Muscle layer of colon (tissue), 2 donors: ENCODE measurements around the gene NMRAL1.

Experiments used
- H3K27ac ChIP-seq: one replicate; pipeline ENCODE4 v1.7.0; 2013; ENCODE audit warnings: low read depth, mild to moderate bottlenecking, low read length, moderate library complexity
- H3K27me3 ChIP-seq, 2 donors: one replicate each; pipeline ENCODE4 v1.7.0; 2013; ENCODE audit warnings: low read length in 2 of 2, mild to moderate bottlenecking in 2 of 2; ENCODE audit not compliant: insufficient read depth in 2 of 2, control insufficient read depth in 1 of 2
- H3K36me3 ChIP-seq: one replicate; pipeline ENCODE4 v1.7.0; 2013; ENCODE audit warnings: mild to moderate bottlenecking, low read length; ENCODE audit not compliant: insufficient read depth
- H3K4me1 ChIP-seq: one replicate; pipeline ENCODE4 v1.7.0; 2013; ENCODE audit warnings: mild to moderate bottlenecking, low read length; ENCODE audit not compliant: insufficient read depth
- H3K4me3 ChIP-seq, 2 donors: one replicate each; pipeline ENCODE4 v1.7.0; 2013; ENCODE audit warnings: low read length in 2 of 2, low read depth in 1 of 2, mild to moderate bottlenecking in 1 of 2, moderate library complexity in 1 of 2
- H3K9ac ChIP-seq: one replicate; pipeline ENCODE4 v1.7.0; 2013; ENCODE audit warnings: low read length
- H3K9me3 ChIP-seq: one replicate; pipeline ENCODE4 v1.7.0; 2013; ENCODE audit warnings: mild to moderate bottlenecking, low read length
- donor health status: abdominal sarcoma.
- donor health status: Adenocarcinoma of cecum.

Gene NMRAL1

DNA sequence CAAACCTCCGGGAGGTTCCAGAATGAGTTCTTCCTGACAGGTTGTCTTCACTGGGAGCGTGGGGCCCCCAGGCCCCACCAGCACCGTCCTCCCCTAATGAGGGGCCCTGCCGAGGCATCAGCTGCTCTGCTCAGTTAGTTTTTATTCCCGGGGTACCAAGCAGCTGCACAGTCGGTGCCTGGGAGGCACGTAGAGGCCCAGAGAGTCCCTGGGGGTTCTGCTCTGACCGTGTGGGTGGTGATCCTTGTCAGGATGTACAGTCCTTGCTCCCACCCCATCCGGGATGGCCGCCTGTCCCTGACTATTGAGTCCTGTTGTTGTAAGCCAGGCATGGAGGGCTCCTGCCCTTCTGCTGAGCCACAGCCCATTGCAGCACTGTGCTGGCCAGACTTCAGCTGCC, 18.5 kb downstream of the NMRAL1 start:
- Histone ChIP-seq H3K9ac (no peak overlapping the region), H3K4me3 (no peak overlapping the region), H3K27ac (no peak overlapping the region), H3K27me3 (no peaks in the 10 kb centered on the region), H3K9me3 (no peaks in the 10 kb centered on the region), H3K36me3 (peaks cover 51% of the 10 kb centered on the region), H3K4me1 (no peaks in the 10 kb centered on the region)

DNA sequence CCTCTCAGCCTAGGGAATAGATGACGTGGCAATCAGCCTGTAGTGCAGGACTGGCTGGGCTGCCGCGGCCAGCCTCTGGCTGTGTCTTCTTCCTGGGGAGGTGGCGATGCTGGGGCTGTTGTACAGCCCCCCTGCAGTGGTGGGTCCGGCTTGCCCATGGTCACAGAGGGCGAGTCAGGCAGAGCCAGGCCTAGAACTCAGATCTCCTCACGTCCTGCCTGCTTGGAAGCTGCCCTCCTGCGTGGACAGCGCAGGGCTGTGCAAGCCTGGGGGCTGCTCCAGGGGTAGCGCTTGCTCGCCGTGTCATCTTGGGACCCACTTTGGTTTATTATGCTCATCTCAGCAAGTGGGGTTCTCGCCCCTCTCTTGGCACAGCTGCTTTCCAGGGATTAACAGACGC, 19.3 kb downstream of the NMRAL1 start:
- H3K27me3 ChIP-seq: no peaks in the 10 kb centered on the region
- no peak overlapping the region for H3K27ac ChIP-seq
- no peaks in the 10 kb centered on the region for H3K9me3 ChIP-seq
- H3K4me3 ChIP-seq: no peak overlapping the region
- no peak overlapping the region for H3K9ac ChIP-seq
- H3K4me1 ChIP-seq: no peaks in the 10 kb centered on the region
- H3K36me3 ChIP-seq: peaks cover 60% of the 10 kb centered on the region

DNA sequence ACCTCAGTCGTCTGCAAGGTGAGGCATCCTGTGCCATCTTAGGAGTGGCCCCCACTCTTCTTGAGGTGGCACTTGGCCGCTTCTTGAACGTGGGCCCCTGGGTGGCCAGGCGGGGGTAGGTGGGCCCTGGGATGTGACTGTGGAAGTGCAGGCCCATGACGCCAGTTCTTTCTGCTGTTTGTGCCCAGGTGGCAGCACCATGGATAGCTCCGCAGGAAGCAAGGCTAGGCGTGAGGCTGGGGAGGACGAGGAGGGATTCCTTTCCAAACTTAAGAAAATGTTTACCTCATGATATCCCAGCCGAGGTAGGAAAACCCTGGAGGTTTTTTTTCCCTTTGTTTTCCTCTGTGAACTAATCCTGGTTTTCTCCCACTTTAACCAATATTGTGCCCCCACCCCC, 19.8 kb downstream of the NMRAL1 start:
- no peaks in the 10 kb centered on the region for H3K9me3 ChIP-seq
- H3K4me3 ChIP-seq: no peak overlapping the region
- no peak overlapping the region for H3K27ac ChIP-seq
- H3K4me1 ChIP-seq: no peaks in the 10 kb centered on the region
- H3K36me3 ChIP-seq: peaks cover 64% of the 10 kb centered on the region
- no peaks in the 10 kb centered on the region for H3K27me3 ChIP-seq
- H3K9ac ChIP-seq: no peak overlapping the region

DNA sequence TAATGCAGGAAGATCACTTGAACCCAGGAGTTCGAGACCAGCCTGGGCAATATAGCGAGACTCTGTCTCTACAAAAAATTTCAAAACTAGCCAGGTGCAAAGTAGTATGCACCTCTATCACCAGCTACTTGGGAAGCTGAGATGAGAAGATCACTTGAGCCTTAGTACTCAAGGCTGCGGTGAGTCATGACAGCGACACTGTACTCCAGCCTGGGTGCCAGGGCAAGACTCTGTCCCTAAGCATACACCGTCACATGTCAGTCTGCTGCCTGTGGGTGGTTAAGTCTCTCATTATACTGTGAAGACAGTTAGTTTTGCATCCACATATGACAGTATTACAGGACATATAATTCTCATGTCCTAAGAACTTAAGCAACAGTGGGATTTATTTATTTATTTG, 21.8 kb downstream of the NMRAL1 start:
- Histone ChIP-seq H3K27ac (no peak overlapping the region), H3K4me1 (no peaks in the 10 kb centered on the region), H3K36me3 (peaks cover 78% of the 10 kb centered on the region), H3K4me3 (no peak overlapping the region), H3K9ac (no peak overlapping the region), H3K9me3 (no peaks in the 10 kb centered on the region), H3K27me3 (no peaks in the 10 kb centered on the region)

DNA sequence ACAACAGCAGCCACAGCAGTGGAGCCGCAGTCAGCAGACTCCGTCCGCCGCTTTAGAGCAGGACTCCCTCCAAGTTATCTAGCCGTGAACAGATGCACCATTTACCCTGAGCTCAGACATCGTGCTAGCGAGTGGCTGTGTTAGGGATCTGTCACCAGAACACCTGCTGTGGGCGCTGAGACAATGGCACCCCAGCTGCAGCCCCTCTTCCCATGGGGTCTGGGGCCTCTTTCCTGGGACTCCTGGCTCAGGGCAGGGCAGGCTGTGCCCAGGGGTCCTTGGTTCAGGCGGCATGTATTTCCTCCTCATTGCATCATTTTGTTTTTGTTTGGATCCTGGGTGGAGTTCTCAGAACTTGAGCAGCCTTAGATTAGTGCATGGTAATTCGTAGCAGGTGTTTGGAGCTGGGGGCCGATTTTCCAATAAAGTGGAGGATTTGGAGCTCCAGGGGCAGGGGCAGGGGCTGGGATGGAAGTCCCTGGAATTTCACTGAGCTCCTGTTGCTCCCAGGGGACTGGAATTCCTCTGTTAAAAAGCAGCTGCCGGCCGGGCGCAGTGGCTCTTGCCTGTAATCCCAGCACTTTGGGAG, 23.4 kb downstream of the NMRAL1 start:
- no peaks in the 10 kb centered on the region for H3K27me3 ChIP-seq
- H3K27ac ChIP-seq: no peak overlapping the region
- H3K9ac ChIP-seq: no peak overlapping the region
- H3K36me3 ChIP-seq: peaks cover 78% of the 10 kb centered on the region
- H3K9me3 ChIP-seq: no peaks in the 10 kb centered on the region
- H3K4me1 ChIP-seq: no peaks in the 10 kb centered on the region
- H3K4me3 ChIP-seq: no peak overlapping the region

DNA sequence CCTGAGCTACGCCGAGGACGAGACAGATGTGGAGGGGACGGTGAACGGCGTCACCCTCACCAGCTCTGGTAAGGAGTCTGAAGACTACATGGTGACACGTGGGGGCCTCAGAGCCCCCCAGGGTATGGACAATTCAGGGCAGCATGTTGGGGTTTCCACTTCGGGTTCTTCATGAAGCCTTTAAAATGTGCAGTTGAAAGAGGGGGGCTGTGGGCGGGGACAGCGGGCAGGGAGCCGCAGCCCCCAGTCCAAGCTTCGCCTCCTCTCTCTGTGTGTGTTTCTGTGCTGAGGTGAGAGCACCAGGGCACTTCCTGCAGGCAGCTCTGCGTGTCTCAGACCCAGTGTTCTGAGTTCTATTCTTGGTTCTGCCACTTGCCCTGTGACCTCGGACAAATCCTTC, 24.0 kb downstream of the NMRAL1 start:
- Histone ChIP-seq H3K9me3 (no peaks in the 10 kb centered on the region), H3K27ac (no peak overlapping the region), H3K36me3 (peaks cover 72% of the 10 kb centered on the region), H3K4me3 (no peak overlapping the region), H3K27me3 (no peaks in the 10 kb centered on the region), H3K4me1 (no peaks in the 10 kb centered on the region), H3K9ac (no peak overlapping the region)

DNA sequence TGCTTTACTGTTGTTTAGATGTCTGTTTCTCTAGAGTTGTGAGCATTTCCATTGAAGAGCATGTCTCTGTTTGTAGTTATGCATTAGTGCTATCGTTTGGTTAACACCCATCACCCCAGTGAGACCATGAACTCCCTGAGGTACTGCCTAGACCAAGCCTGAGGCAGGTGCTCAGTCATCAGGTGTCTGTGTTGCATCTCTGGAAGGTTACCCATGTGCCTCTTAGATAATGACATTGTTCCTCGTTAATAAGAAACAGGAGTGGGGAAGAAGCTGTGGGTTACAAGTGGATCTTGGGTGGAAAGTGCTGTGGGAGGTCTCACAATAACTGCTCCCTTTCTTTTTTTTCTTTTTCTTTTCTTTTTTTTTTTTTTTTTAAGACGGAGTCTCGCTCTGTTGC, 30.4 kb downstream of the NMRAL1 start:
- H3K9me3 ChIP-seq: no peaks in the 10 kb centered on the region
- H3K36me3 ChIP-seq: peaks cover 88% of the 10 kb centered on the region
- H3K9ac ChIP-seq: no peak overlapping the region
- no peak overlapping the region for H3K4me3 ChIP-seq
- H3K4me1 ChIP-seq: no peaks in the 10 kb centered on the region
- H3K27me3 ChIP-seq: no peaks in the 10 kb centered on the region
- no peak overlapping the region for H3K27ac ChIP-seq

DNA sequence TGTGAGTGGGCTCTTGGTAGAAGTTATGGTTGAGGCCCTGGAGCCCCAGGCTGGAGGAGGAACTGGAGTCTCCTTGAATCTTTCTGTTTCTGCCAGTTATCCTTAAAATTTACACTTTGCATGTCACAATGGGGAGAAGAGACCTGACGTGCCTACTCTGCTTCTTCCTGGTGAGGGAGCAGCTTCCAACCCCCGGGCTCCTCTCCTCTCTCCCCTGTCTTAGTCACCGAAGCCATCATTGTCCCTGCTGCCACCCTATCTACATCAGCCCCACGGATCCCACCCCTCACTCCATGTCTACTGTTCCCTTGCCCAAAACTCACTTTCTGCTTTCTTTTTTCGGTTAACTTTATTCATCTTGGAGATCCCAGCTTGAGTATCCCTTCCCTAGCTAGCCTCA, 31.2 kb downstream of the NMRAL1 start:
- peaks cover 86% of the 10 kb centered on the region for H3K36me3 ChIP-seq
- no peak overlapping the region for H3K4me3 ChIP-seq
- no peaks in the 10 kb centered on the region for H3K4me1 ChIP-seq
- H3K9me3 ChIP-seq: no peaks in the 10 kb centered on the region
- no peak overlapping the region for H3K27ac ChIP-seq
- H3K9ac ChIP-seq: no peak overlapping the region
- H3K27me3 ChIP-seq: no peaks in the 10 kb centered on the region

DNA sequence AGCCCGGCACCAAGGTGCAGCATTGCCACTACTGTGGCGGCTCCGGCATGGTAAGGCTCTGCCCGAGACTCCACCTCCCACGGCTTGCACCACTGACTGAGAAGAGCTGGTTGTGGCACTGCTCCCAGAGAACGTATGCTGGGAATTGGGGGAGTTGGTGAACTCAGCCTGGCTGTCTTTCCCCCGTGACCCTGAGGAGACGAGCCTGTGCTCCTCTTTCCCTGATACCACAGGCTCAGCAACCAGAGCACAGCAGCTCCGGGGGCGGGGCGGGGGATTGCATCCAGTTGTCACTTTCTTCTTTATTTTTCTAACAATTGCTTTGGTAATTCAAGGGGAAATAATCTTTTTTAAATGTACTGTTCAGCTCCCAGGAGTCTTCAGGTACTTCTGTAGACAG, 32.1 kb downstream of the NMRAL1 start:
- Histone ChIP-seq H3K36me3 (peaks cover 90% of the 10 kb centered on the region), H3K9me3 (no peaks in the 10 kb centered on the region), H3K4me1 (no peaks in the 10 kb centered on the region), H3K27me3 (no peaks in the 10 kb centered on the region), H3K27ac (no peak overlapping the region), H3K9ac (no peak overlapping the region), H3K4me3 (no peak overlapping the region)

DNA sequence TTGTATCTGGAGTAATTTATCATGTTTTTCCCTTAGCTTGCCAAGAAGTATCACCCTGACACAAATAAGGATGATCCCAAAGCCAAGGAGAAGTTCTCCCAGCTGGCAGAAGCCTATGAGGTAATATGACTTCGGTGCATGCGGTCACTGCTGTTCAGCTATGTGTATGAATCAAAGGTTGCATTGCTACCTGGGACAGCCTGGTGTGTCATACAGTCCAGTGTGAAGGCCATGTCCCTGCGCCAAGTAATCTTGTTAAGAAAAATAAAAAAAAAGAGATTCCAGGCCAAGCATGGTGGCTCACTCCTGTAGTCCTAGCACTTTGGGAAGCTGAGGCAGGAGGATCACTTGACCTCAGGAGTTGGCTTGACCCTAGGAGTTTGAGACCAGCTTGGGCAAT, 37.1 kb downstream of the NMRAL1 start:
- H3K27me3 ChIP-seq: no peaks in the 10 kb centered on the region
- H3K9me3 ChIP-seq: no peaks in the 10 kb centered on the region
- no peaks in the 10 kb centered on the region for H3K4me1 ChIP-seq
- peaks cover 69% of the 10 kb centered on the region for H3K36me3 ChIP-seq
- no peak overlapping the region for H3K9ac ChIP-seq
- H3K27ac ChIP-seq: no peak overlapping the region
- no peak overlapping the region for H3K4me3 ChIP-seq

DNA sequence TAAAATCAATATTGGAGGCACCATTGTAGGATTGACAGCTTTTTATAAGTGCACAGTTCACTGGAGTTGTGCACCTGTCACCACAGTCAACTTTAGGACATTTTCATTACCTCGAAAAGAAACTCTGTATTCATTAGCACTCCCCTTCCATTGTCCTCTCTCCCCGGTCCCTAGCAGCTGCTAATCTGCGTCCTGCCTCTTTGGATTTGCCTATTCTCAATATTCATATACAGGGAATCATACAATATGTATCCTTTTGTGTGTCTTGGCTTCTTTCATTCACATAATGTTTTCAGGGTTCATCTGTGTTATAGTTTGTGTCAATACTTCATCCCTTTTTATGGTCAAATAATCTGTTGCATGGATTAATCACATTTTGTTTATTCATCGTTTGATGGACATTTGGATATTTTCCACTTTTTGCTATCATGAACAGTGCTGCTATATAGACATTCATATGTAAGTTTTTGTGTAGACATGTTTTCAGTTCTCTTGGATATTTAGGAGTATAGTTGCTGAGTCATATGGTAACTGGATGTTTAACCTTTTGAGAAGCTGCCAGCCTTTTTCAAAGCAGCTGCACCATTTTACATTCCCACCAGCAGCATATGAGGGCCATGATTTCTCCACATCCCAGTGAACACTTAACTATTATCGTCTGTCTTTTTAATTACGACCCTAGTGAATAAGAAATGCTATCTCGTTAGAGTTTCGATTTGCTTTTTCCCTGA, 38.9 kb downstream of the NMRAL1 start:
- Histone ChIP-seq H3K4me1 (no peaks in the 10 kb centered on the region), H3K9me3 (no peaks in the 10 kb centered on the region), H3K27me3 (no peaks in the 10 kb centered on the region), H3K9ac (no peak overlapping the region), H3K27ac (no peak overlapping the region), H3K4me3 (no peak overlapping the region), H3K36me3 (peaks cover 54% of the 10 kb centered on the region)
